Motor neuron (in vitro differentiated cells): ENCODE measurements around the gene BOLA3. TPM values are rescaled to one million over a fixed set of nuclear protein-coding genes. Genes with fewer than 3 reads are reported as not detected.
"Not testable (repeated sequence)": the region's sequence is repeated elsewhere in the genome, so short reads cannot be mapped to it uniquely, and the experiment has no call there.

Experiments
- ATAC-seq, 8 experiments: fragments of 200-7000 bp; cut with Tn5 transposase; replicated peaks in 6 of 8; 2 replicates each; pipeline ENCODE4 v1.8.0; 2021; ENCODE audit warnings: mild to moderate bottlenecking in 8 of 8, moderate library complexity in 8 of 8
- H3K27ac ChIP-seq, 2 donors: fragments of 250-450 bp; sonication (Bioruptor Pico); 2 replicates each; pipeline ENCODE4 v1.9.0; 2021; ENCODE audit warnings: antibody characterized with exemption in 2 of 2, mild to moderate bottlenecking in 2 of 2, moderate library complexity in 1 of 2
- H3K4me1 ChIP-seq, 2 donors: fragments of 250-450 bp; sonication (Bioruptor Pico); replicated peaks in 1 of 2; 2 replicates each; pipeline ENCODE4 v1.6.1; 2021; ENCODE audit warnings: antibody characterized with exemption in 2 of 2, mild to moderate bottlenecking in 2 of 2, moderate library complexity in 1 of 2
- H3K4me3 ChIP-seq, 5 donors: fragments of 250-450 bp; sonication (Bioruptor Pico); 2 replicates each; pipeline ENCODE4 v1.9.0; 2021; ENCODE audit warnings: antibody characterized with exemption in 5 of 5, mild to moderate bottlenecking in 5 of 5, moderate library complexity in 4 of 5
- WGBS, 10 experiments: fragments of 450-650 bp; shearing (Covaris generic); methylation state at CpG; one replicate each; pipeline ENCODE4 v1.0.0; 2022; 5-methylcytosine and 5-hydroxymethylcytosine counted together
- in situ Hi-C, 9 experiments: fragments of 400-800 bp; cut with MboI; loops; one replicate each; pipeline ENCODE4 v1.15.0; 2021; ENCODE audit warnings: low sequenced_read_pairs in 9 of 9, low pct_unique_long_range_greater_than_20kb in 2 of 9; ENCODE audit not compliant: unreplicated experiment in 9 of 9
- total RNA-seq, 8 experiments: library from RNA; unstranded; fragments of 300-600 nt; gene quantifications; 2 replicates each; pipeline versions ENCODE4 v1.2.3 to v1.2.4, GENCODE V29; 2022

BOLA3 gene
- total RNA-seq, 8 experiments from 2014 or later = 31.2 to 77.9 (median 45.8) TPM

DNA sequence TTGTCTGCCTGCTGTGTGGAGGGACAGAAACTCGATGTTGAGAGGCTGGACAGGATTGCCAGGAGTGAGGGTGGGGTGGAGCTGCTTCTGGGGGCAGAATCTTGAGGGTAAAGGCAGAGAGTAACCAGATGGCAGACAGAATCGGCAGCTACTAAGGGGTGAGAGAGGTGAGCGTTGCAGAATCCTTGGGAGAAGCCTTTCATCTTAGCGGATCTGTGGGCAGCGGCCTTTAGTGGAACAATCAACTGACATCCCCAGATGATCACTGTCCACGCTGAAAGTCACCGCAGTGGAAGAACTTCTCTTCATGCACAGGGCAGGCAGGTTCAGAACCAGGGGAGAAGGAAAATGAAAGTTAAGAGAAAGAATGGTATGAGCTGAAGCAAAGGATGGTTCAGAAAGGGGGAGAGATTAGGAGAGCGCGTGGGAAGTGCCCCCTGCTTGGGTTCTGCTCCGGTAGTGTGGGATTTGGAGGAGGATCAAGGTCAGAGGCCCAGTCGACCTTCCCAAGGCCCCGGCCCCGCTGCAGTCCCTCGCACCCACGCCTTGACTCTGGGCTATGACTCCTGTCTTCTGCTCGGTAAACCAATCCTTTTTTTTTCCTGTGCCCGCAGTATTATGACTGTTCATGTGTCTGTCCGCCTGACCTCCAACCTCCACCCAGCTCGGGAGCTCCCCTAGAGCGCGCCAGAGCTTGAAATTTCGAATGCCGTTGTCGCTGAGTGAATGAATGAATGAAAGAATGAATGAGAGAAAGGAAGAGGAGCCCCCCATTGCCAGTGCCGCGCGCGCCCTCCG is 584 bp downstream of the BOLA3 start:
- in situ Hi-C loops = loop anchor here in 1 of 9 experiments (25.0 kb wide), 1 partner anchor 310 kb away; the partner anchor contains the start of gene STAMBP
- Histone ChIP-seq H3K4me3 (peak overlapping the region; percentile 64 to 97 (median 92)), H3K27ac (peak overlapping the region; percentile 31 to 56), H3K4me1 (peaks cover 13 to 14% of the 10 kb centered on the region in 2 donors)
- 0 to 30% (median 4%) methylated on average over 3 to 16 of the region's 29 CpGs; no CpG with 5 or more reads in 1 of the 10 experiments for WGBS, 10 experiments
- peak in 2 of 8 experiments; percentile 56 to 62 for ATAC-seq

DNA sequence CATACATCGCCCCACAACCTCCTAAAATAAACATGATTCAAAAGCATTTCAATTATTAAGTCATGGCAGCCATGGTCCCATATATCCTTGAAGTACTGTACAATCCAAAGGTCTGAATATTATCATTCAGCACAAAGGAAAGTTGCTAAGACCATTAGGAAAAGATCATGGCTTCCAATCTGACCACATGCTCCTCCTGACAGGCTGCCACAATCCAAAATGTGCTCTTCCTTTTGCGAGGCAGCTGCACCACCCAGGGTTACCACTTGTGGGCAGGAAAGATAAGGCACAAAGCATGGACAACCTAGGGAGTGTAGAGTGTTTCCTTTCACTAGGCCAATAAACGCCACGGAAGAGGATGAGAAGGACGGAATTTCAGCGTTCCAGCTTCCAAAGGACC is 5.4 kb downstream of the BOLA3 start:
- in situ Hi-C loops = loop anchor here in 1 of 9 experiments (25.0 kb wide), 1 partner anchor 305 kb away; the partner anchor contains the start of gene STAMBP
- peak in 1 of 8 experiments; percentile 46 for ATAC-seq
- WGBS, 10 experiments = 0 to 100% (median 73%) methylated on average over 1 to 6 of the region's 6 CpGs
- H3K4me3 ChIP-seq = no peak overlapping the region
- peaks cover 5 to 6% of the 10 kb centered on the region in 2 donors for H3K4me1 ChIP-seq
- H3K27ac ChIP-seq = no peak overlapping the region

DNA sequence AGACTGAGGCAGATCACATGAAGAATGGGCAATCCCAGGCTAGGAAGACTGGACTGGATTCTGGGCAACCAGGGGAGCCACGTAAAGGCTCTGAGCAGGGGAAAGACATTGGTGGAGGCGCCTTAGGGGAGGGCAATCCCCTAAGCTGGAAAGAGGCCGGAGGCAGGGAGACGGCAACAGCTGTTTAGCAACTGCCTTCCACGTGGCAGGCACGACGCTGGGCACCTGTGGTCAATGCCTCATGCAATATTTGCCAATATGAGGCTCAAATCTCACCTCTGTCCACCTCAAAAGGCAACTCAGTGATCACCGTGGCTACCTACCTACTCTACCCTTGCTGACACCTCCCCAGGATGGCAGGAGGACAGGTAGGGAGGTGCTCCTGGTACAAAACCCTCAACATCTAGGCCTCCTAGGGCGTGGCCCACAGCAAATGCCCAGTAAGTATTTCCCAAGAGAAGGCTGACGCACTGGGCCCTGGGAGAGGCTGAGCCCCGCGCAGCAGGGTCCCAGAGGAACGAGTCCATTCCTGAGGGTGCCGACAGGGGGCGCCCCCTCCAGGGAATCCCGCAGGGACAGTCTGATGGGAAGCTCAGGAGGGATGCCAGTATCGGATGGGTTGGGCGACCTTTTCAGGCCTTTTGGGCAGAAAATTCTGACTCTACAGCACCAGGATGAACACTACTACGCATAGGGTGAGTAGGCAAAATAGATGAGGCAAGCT is 8.9 kb downstream of the BOLA3 start:
- ATAC-seq = no peak

DNA sequence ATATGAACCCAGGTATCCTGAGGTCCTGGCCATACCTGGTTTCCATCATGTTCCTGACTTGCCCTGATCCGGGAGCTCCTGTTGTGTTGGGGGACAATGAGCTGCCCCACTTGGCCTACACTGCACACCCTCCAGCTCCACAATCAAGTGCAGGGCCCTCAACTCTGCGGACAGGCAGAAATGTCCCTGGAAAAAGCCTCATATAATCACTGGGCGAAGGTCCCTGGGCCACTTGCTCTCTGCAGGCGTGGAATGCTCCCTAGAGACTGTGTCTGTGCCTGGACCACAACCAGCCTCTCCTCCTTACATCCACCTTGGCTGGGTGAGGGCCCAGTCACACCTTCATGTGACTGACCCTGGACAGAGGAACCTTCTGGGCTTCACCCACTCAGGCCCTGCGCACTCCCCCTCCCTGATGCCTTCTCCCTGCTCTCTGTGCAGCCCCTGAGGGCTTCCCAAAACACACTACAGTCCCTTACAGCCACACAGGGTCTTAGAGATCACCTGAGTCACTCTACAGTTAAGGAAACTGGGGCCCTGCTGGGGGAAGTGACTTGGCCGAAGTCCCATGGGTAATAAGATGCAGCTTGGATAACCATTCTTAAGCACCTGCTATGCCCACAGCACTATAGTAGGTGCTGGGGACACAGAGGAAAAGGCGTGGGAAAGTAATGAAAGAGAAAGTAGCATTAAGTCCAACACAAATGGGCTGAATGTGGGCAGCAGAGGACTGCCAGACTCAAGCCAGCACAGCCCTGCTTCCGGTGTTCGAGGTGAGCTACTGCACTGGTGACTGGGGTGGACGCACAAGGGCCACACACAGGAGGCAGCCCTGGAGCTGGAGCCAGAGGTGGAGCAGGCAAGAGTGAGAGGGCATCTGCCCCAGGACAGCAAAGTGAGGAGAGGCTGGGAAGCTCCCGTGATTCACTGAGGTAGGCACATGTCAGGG is 9.8 kb downstream of the BOLA3 start:
- in situ Hi-C loops = loop anchor here in 1 of 9 experiments (25.0 kb wide), 1 partner anchor 301 kb away; the partner anchor contains the start of gene STAMBP
- no peaks in the 10 kb centered on the region for H3K4me1 ChIP-seq
- H3K4me3 ChIP-seq = no peak overlapping the region
- WGBS, 10 experiments = 78 to 100% (median 92%) methylated on average over 1 to 6 of the region's 11 CpGs; no CpG with 5 or more reads in 2 of the 10 experiments
- H3K27ac ChIP-seq = no peak overlapping the region
- no peak for ATAC-seq

More for the DNA sequence above, 8.9 kb downstream of the BOLA3 start:
- no peak overlapping the region for H3K27ac ChIP-seq
- H3K4me1 ChIP-seq = no peaks in the 10 kb centered on the region
- in situ Hi-C loops = loop anchor here in 1 of 9 experiments (25.0 kb wide), 1 partner anchor 301 kb away; the partner anchor contains the start of gene STAMBP
- WGBS, 10 experiments = 85 to 100% (median 94%) methylated on average over 1 to 10 of the region's 19 CpGs; no CpG with 5 or more reads in 5 of the 10 experiments
- no peak overlapping the region for H3K4me3 ChIP-seq

DNA sequence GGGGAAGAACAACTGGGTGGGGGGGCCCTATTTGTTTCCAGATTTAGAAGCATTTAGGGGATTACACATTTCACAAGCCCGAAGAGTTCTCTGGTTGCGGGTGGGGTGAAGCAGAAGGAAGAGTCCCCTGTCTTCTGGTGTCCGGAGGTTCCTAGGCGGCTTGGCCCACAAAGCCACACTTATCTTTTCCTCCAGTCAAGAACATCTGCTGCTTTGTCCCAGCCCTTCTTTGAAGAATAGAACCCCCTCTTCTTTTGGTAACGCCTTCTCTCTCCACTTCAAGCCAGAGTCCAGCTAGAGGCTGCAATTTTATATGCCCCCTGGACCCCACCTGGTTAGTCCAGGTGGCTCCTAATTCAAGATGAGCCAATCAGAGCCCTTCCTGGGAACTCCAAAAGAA is 15.8 kb downstream of the BOLA3 start:
- no peak overlapping the region for H3K27ac ChIP-seq
- no peak for ATAC-seq
- in situ Hi-C loops = loop anchor here in 1 of 9 experiments (25.0 kb wide), 1 partner anchor 295 kb away; the partner anchor contains the start of gene STAMBP
- no peaks in the 10 kb centered on the region for H3K4me1 ChIP-seq
- no peak overlapping the region for H3K4me3 ChIP-seq
- WGBS, 10 experiments = 80 to 100% (median 100%) methylated on average over 1 to 3 of the region's 5 CpGs; no CpG with 5 or more reads in 3 of the 10 experiments

DNA sequence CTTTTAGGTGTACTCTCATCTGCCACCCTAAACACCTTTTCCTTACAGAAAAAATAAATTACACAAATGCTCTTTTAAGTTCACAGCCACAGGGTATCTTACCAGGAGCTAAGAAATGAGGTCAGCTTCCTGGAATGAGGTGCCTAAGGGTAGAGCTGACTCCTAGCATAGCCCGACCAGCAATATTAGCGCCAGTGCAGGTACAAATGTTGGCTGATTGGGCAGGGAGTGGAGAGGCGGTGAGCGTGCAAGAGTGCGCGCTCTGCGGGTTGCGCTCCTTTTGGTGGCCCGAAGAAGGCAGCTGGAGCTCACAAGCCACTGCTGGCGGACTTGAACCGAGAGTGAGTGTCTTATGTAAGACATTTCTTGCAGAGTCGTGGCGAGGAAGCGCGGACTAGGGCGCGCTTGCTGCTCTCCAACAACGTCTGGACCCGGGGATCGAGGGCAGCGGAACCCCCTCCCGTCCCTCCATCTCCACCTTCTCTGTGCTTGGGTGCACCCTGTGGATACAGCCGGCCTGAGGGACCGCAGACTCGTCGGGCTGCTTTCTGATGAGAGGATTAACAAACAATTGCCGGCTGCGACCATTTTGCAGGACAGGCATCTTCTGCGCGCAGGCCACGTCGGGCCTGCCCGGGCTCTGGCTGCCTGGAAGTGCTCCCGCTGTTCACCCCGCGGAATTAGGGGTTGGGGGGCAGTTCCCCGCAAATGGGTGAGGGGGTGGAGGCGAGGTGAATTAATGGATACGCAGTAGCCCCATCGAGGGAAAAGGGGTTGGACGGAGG is 17.3 kb downstream of the BOLA3 start:
- Histone ChIP-seq H3K4me1 (no peaks in the 10 kb centered on the region), H3K4me3 (no peak overlapping the region), H3K27ac (no peak overlapping the region)
- 50 to 100% (median 82%) methylated on average over 1 to 15 of the region's 41 CpGs; no CpG with 5 or more reads in 2 of the 10 experiments for WGBS, 10 experiments
- in situ Hi-C loops = loop anchor here in 1 of 9 experiments (25.0 kb wide), 1 partner anchor 293 kb away; the partner anchor contains the start of gene STAMBP
- ATAC-seq = peak in 1 of 8 experiments; percentile 52

DNA sequence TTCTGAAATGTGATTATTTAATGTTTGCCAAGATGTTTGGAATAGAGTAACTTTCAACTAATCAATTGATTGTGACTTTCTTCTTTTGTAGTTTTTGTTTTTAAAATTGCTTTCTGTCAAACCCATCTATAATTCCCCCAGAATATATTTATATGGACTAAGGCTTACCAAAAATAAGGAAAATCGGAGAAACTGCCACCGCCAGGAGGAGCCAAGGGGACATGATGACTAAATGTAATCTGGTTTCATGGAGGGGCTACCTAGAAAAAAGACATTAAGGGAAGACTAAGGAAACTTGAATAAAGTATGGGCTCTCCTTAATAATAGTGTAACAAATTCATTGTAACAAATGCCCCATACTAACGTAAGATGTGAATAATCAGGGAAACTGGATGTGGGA is 19.5 kb downstream of the BOLA3 start:
- 46 to 96% (median 80%) methylated on average over 1 to 3 of the region's 3 CpGs; no CpG with 5 or more reads in 1 of the 10 experiments for WGBS, 10 experiments
- H3K27ac ChIP-seq = no peak overlapping the region
- in situ Hi-C loops = loop anchor here in 1 of 9 experiments (25.0 kb wide), 1 partner anchor 291 kb away; the partner anchor contains the start of gene STAMBP
- H3K4me1 ChIP-seq = no peaks in the 10 kb centered on the region
- ATAC-seq = no peak
- no peak overlapping the region for H3K4me3 ChIP-seq

DNA sequence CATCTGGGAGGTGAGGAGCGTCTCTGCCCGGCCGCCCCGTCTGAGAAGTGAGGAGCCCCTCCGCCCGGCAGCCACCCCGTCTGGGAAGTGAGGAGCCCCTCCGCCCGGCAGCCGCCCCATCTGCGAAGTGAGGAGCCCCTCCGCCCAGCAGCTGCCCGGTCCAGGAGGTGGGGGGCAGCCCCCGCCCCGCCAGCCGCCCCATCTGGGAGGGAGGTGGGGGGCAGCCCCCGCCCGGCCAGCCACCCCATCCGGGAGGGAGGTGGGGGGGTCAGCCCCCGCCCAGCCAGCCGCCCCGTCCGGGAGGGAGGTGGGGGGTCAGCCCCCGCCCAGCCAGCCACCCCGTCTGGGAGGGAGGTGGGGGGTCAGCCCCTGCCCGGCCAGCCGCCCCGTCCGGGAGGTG is 23.8 kb downstream of the BOLA3 start:
- in situ Hi-C loops = not testable (repeated sequence)

DNA sequence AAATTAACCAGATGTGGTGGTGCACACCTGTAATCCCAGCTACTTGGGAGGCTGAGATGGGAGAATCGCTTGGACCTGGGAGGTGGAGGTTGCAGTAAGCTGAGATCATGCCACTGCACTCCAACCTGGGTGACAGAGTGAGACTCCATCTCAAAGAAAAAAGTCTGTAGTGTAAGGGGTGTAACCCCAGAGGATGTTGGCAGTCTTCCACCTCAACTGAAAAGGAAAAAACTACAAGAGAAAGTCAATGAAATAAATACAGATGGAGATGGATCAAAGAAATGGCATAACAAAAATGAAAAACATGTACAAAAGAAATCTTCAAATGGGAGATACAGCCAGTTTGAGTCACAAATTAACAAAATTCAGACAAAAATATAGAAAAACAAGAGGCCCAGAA is 25.9 kb downstream of the BOLA3 start:
- WGBS, 10 experiments = 50 to 100% (median 100%) methylated on average over 1 of the region's 1 CpG; no CpG with 5 or more reads in 7 of the 10 experiments
- H3K27ac ChIP-seq, H3K4me3 ChIP-seq, ATAC-seq, H3K4me1 ChIP-seq, in situ Hi-C loops: not testable (repeated sequence)

More for the DNA sequence above, 23.8 kb downstream of the BOLA3 start:
- not testable (repeated sequence) for H3K4me1 ChIP-seq, ATAC-seq, H3K4me3 ChIP-seq, H3K27ac ChIP-seq
- WGBS, 10 experiments = no CpG with 5 or more reads among the region's 29 CpGs

DNA sequence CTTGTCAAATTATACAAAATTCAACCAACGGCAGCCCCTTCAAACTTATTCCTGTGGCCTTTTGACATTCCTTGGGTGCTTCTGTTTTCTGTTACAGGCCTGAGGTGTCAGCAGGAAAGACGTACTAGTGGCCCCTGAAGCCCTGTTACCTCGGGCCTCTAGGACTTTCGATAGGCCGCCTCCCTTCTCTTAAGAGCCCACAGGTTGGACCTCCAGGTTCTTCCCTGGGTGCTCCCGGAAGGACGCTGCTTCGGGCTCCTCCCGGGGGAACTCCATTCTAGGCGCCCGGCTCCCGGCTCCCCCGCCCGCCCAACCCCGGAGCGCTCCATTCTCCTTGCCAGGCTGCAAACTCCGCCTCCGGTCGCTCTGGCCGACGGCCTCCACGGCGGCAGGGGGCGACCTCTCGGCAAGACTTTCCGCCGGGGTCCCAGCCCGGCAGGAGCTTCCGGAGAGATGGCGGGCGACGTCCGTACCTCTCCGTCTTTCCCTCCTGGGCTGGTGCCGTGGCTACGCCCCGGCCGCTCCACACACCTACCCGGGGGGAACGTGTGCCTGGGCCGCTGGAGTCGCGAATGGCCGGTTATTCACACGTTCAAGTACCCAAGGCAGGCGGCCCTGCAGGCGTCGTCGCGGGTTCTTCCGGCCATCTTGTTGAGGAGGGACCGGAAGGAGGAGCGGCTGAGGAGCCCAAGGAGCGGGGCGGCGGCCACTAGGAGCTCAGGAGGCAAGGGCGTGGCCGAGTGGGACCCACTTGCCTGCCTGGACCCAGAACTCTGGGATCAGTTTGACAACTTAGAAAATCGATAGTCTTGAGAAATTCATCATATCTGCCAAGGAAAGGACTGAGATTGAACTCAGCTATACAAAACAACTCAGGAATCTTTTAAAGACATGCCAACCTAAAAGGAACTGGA is 27.5 kb downstream of the BOLA3 start:
- H3K4me1 ChIP-seq = no peaks in the 10 kb centered on the region
- peak overlapping the region in 3 of 5 donors; percentile 30 to 55 (median 40) for H3K4me3 ChIP-seq
- H3K27ac ChIP-seq = no peak overlapping the region
- 0 to 97% (median 28%) methylated on average over 1 to 16 of the region's 59 CpGs; no CpG with 5 or more reads in 2 of the 10 experiments for WGBS, 10 experiments
- ATAC-seq = peak in 5 of 8 experiments; percentile 97 to 99 (median 98)
- in situ Hi-C loops = no loop called here

DNA sequence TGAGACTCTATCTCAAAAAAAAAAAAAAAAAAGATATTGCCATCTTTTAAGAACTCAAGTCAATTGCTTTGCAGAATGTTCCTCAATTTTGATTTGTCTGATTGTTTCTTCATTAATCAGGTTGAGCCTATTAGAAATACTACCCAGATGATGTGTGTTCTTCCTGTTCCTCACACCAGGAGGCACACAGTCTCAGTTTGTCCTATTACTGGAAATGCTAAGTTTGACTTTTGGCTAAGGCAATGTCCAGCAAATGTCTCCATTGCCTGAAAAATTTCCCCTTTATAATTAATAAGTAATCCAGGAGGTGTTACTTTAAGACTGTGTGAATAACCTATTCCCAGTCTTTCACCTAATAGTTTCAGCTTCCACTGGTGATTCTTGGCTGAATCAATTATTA is 28.4 kb downstream of the BOLA3 start:
- in situ Hi-C loops = no loop called here
- no peak for ATAC-seq

More for the DNA sequence above, 28.4 kb downstream of the BOLA3 start:
- Histone ChIP-seq H3K4me1 (no peaks in the 10 kb centered on the region), H3K27ac (no peak overlapping the region), H3K4me3 (no peak overlapping the region)
